Renal cortex interstitium (tissue), 11 donors: ENCODE data around the gene CGNL1. TPM values are rescaled to one million over a fixed set of nuclear protein-coding genes. Genes with fewer than 3 reads are reported as not detected.

Experiments
- DNase-seq, 11 donors: peaks; one replicate each; pipeline ENCODE4 v3.0.0-alpha.2; 2013; ENCODE audit warnings: low read depth in 9 of 11, low spot score in 4 of 11; ENCODE audit errors: extremely low read depth in 1 of 11
- polyA plus RNA-seq, 3 donors: library from polyadenylated mRNA; unstranded; fragments of 120-200 nt; gene quantifications; one replicate each; pipeline ENCODE4 v1.2.1, GENCODE V29; 2013; ENCODE audit not compliant: insufficient read length in 3 of 3

Gene CGNL1
- polyA plus RNA-seq, 3 donors: 65.1 to 70.5 (median 65.3) TPM

DNA sequence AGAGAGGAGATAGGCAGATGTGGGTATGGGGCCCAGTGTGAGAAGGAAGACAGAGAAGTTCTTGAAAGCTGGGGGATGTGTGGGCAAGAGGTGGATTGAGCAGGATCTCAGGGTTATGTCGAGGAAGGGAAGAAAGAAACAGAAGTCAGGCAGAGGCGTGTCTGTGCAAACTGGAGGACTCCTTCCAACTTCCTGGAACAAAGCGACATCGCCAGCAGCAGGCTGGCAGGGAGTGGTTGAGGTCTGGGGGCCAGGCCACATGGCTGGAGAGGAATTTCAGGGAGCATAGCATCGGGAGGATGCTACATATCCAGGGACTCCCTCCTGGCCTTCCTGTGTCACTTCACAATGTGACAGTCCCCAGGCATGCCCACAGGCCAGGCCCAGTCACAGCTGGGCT lies 172.5 kb downstream of the CGNL1 start:
- DNase-seq: no peak

- no peak for DNase-seq
Measured at GRCh38 chr15:57549935-57550334, 173.6 kb downstream of the CGNL1 start.

DNA sequence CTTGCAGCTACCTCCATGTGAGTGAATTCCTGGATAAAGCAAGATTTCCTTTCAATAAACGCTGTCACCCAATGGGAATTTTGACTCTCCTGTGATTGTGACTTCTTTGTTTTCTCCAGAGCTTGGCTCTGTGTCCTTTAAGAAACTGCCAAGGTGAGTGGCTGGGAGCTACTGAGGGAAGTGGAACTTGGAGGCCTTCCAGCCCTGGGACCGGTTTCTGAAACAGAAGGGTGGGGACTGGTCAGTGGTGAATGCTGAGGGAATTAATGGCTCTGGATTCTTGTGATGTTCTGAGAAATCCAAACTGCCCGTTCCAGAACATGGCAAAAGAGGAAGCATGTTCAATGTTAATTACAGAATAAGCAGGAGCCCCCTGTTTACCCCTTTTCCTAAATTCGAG lies 174.3 kb downstream of the CGNL1 start:
- no peak for DNase-seq

- peak in 3 of 11 donors; percentile 59 to 79 (median 62) for DNase-seq
Measured at GRCh38 chr15:57551715-57552677, 175.7 kb downstream of the CGNL1 start.

GRCh38 chr15:57552678-57553334 lies 176.5 kb downstream of the CGNL1 start:
- DNase-seq: no peak

DNA sequence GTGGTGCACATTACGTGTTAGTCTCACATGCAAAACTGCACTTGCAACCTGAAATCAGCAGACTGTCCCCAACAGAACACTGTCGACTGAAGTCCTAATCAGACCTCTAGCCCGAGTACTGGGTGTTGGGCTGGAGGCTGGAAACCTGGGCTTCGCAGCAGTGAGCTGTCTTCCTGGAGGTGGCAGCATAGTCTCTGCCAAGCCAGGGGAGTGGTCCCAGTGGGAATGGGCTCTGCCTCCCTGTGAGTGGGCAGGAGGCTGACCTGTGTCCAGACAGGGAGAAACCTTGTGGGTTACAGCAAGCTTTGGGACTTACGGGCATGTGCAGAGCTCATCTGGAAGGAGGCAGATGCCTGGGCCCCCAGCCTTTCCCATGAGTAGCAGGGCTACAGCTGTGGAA lies 177.2 kb downstream of the CGNL1 start:
- DNase-seq: no peak

- DNase-seq: no peak
Measured at GRCh38 chr15:57554063-57554811, 177.9 kb downstream of the CGNL1 start.

GRCh38 chr15:57554812-57555179 lies 178.5 kb downstream of the CGNL1 start:
- DNase-seq: no peak

DNA sequence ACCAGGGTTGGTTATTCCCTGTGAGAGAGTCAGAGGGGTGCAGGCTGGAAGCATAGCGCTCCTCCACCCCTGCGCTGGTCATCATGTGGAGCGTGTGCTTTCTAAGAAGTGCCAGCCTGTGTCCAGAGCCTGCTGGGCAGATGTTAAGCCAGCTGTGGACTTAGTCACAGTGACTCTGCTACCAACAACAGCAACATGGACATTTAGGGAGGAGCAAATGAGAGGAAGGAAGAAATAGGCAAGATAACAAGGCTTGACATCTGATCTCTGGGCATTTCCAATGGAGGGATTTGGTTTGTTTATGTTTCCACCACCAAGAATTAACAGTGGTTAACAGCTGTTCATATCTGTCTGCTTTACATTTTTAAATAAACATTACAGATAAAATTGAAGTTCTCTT lies 179.0 kb downstream of the CGNL1 start:
- no peak for DNase-seq

GRCh38 chr15:57556040-57556439 lies 179.7 kb downstream of the CGNL1 start:
- DNase-seq: no peak

DNA sequence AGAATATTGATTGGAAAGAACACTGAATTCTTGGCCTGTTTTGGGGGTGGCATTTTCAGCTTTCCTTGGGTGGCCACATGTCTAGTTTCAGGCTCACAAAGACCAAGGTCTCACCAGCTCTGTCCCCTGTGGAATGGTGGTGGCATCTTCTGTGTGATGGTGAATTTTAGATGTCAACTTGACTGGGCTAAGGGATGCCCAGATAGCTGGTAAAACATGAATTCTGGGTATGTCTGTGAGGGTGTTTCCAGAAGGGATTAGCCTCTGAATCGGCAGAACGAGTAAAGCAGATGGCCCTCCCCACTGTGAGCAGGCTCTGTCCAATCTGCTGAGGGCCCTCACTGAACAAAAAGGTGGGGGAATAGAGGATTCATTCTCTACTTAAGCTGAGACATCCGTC lies 181.0 kb downstream of the CGNL1 start:
- no peak for DNase-seq

GRCh38 chr15:57557810-57558209 lies 181.5 kb downstream of the CGNL1 start:
- no peak for DNase-seq

DNA sequence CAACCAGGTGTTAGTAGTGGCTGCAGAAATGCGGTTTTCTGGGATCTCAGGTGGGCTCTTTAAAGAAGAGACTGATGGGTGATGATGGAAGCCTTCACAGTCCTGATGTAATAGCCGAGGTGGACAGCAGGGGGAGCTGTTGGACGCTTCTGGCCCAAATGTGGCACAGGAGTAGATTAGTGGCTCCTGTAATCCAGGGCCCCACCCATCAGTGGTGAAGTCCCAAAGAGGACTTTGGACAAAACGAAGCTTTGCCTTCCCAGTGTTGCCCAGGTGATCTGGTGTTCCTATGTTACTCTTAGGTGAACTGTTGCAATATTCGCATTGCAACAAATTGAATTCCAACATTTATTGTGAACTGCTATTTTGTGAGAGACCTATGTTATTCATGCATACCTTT lies 183.6 kb downstream of the CGNL1 start:
- DNase-seq: no peak

- peak in 6 of 11 donors; percentile 53 to 79 (median 69) for DNase-seq
Measured at GRCh38 chr15:57561041-57561711, 184.9 kb downstream of the CGNL1 start.

- DNase-seq: no peak
Measured at GRCh38 chr15:57562196-57562769, 186.0 kb downstream of the CGNL1 start.

DNA sequence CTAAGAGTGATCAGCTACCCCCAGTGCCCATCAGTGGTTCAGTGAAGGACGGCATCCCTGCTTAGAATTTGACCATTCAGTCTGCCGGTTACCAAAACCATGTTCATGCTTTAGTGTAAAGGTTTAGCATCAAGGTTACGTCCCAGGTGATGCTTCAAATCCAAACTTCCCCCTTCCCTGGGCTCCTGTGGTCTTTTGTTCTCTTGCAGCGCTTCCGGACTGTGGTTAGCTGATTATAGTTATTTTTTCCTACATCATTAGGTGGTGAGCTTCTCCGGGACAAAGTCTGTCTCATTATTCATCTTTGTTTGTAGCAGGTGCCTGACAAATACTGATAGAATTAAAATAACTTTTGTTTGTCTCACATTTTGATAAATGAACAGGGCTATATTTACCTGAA lies 187.1 kb downstream of the CGNL1 start:
- DNase-seq: no peak

DNA sequence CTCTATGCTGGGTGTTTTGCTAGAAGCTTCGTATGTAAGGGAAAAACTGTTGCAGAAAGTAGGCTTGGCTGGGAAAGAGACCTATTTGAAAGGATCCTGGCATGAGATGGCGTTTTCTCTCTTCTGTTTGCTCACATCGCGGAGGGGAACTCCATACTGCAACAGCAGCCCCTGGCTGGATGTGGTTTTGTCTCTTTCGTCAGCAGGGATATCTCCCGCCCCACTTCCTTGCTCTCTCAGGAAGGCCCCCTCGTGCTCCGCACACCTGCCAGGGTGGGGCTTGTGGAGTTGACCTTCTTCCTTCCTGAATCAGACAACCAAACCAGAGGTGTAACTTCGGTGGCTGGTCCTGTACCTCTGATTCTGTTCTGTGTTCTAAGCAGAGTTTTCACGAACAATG lies 189.0 kb downstream of the CGNL1 start:
- no peak for DNase-seq

DNA sequence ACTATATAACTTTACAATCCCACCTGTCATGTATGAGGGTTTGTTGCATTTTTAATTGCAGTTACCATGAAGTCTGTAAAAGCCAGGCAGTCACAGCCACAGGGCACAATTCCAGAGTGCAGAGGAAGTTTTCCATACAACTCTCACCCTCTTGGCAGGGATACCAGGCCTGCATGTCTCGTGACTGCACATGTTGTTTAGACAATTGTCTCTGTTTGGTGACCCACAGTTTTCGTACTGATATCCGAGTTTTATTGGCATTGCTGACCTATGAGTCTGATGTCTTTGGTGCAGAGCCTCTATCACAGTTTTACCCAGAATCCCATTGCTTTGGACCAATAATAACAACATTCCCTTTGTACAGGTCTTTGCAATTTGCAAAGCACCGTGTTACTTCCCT lies 190.5 kb downstream of the CGNL1 start:
- DNase-seq: no peak

DNA sequence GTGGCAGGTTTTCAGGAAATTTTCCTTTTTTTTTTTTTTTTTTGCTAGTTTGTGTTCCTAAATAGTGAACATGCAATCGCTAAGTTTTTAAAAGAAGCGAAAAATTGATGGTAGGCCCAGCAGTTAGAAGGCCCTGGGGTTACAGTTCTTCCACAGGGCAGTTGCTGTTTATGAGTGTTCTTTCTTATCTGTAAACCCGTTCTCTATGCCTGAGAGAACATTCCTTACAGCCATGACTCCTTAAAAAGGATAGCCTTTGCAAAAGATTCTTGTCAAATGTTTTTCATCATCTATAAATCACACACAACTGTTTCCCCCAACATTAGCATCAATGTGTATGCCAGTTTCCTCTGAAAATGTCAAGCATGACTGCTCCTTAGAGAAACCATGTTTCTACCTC lies 191.6 kb downstream of the CGNL1 start:
- DNase-seq: no peak
